HG02610 (cell line): ENCODE results near the gene GPR39.

Experiments
- ATAC-seq: cut with Tn5 transposase; IDR thresholded peaks from one replicate; pipeline ENCODE4 v1.9.1; 2021; ENCODE audit warnings: mild to moderate bottlenecking, moderate library complexity; ENCODE audit not compliant: unreplicated experiment

GPR39 gene

DNA sequence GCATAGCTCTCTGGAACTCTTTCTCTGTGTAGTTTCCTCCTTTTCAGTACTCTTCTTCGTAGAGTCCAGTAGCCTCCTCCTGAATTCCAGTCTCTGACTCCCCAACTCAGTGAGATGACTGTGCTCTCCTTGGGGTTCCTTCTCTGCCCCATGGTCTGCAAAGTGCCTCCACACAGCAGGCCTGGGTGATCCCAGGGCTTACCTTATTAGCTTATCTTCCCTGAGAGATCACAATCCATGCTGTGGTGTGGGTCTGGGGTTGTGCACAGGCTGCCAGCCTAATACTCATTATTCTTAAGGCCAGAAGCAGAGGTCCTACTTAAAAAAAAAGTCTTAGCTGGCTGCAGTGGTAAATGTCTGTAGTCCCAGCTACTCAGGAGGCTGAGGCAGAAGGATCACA, 4.6 kb upstream of the GPR39 start:
- ATAC-seq = no peak

DNA sequence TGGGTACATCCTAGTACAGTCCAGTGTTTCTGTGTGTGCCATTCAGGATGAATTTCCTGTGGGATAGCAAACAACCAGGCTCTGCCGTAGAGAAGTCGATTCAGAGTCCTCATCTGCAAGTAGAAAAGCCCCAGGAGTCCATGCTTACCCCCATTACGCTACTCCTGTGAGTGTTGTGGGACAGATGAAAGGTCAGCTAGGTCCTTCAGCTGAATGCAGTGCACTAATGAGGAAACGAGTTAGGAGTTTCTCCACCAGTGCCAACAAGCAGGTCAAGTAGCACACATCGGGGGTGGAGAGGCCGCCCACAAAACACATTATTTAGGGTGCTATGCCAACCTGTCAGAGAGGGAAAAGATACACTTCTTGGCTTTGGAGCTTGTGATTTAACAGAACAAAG, 2.5 kb upstream of the GPR39 start:
- no peak for ATAC-seq

DNA sequence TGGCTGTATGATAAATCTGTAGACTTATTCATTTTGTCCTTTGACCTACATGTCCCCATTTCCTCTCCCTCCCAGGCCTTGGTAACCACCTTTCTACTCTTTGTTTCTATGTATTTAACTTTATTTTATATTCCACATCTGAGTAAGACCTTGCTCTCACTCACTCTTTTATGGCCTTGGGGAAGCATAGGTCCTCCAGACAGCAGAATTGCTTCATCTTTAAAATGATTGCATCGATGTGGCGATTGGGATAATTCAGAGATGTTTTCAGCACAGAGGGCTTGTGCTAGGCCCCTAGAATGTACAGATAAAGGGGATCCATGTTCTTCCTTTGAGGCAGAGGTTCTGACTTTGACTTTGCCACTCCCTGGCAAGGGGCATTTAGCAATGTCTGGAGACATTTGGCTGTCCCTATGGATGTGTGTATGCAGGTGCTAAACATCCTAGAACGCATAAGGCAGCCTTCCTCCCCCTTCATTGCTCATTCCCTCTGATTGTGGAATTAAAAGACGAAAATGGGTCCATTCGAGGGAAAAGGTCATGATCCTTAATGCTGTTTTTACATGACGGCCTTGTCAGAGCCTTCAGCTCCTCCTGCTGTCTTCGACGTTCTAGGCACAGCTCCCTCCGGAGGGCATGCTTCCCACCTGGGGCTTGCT, 1.2 kb upstream of the GPR39 start:
- no peak for ATAC-seq

DNA sequence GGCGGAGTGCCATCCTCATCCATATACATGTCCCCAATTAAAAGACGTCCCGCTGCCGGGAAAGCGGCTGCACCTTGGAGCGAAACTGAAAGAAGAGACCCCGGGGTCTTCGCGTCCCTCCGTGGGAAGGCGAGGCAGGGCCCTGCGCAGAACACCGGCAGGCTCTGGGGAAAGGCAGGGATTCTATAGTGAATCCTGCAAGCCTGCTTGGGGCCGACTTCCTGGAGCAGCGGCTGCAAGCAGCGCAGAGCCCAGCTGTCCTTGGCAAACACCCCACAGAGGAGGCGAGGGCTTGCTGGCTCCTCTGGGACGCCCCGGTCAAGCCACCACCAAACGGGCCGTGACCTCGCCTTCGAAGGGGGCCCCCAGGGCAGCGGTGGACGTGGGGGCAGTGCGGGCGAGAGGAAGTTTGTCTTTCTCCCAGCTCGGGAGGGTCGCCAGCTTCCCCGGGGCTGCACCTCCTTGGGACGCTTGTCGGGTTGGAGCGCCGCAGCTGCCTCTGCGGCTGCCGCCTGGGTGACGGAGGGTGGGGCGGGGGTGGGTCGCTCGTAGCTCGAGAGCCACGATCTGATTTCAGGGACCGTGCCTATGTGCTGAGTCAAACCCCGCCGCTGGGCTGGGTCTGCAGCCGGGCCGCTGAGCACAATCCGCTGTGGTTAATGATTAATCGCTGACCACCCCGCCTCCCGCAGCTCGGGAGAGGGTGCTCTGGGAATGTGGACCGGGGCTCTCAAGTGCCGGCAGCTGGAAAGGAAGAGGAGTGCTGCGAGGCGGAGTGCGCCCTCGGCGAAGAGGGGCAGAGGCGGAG, 486 bp upstream of the GPR39 start:
- no peak for ATAC-seq

DNA sequence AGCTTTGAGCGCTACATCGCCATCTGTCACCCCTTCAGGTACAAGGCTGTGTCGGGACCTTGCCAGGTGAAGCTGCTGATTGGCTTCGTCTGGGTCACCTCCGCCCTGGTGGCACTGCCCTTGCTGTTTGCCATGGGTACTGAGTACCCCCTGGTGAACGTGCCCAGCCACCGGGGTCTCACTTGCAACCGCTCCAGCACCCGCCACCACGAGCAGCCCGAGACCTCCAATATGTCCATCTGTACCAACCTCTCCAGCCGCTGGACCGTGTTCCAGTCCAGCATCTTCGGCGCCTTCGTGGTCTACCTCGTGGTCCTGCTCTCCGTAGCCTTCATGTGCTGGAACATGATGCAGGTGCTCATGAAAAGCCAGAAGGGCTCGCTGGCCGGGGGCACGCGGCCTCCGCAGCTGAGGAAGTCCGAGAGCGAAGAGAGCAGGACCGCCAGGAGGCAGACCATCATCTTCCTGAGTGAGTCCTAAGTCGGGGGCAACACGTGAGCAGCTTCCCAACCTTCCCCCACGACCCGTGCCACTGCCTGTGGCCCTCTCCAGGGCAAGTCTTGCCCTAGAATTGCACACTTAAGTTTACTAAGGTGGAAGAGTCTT, 928 bp downstream of the GPR39 start:
- ATAC-seq = no peak

DNA sequence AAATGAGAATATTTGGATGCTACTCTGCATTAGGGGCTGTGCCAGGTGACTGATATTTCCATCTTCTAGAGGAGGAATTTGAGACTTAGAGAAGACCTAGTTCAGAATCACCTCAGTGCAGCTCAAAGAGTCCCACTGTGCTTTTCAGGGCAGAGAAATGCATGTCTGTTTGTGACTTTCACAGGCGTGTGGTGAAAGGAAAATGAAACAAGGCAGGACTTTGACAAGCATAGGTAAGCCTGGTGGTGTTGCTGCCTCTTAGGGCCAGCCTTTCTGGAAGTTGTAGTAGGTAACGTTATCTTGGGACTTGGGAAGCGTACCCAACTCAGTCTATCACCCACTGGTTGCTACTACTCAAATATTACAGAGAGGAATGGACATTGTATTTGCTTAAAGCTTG, 2.6 kb downstream of the GPR39 start:
- no peak for ATAC-seq

DNA sequence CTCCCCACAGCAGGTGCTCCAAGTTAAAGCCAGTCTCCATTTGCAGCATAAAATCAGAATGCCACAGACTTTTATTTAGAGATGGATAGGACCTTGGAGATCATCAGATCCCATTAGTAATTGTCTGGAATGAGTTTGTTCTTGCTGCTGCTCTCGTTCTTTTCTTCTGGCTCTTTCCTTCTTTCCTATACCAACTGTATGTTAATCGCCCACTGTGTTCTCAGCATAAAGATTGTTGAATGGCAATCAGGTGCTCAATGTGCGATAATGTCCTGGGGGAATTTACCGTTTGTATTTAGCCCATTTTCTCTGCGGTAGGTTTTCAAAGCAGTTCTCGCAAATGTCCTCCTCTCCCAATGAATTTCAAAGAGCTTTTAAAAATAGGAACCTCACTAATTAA, 3.3 kb downstream of the GPR39 start:
- no peak for ATAC-seq

DNA sequence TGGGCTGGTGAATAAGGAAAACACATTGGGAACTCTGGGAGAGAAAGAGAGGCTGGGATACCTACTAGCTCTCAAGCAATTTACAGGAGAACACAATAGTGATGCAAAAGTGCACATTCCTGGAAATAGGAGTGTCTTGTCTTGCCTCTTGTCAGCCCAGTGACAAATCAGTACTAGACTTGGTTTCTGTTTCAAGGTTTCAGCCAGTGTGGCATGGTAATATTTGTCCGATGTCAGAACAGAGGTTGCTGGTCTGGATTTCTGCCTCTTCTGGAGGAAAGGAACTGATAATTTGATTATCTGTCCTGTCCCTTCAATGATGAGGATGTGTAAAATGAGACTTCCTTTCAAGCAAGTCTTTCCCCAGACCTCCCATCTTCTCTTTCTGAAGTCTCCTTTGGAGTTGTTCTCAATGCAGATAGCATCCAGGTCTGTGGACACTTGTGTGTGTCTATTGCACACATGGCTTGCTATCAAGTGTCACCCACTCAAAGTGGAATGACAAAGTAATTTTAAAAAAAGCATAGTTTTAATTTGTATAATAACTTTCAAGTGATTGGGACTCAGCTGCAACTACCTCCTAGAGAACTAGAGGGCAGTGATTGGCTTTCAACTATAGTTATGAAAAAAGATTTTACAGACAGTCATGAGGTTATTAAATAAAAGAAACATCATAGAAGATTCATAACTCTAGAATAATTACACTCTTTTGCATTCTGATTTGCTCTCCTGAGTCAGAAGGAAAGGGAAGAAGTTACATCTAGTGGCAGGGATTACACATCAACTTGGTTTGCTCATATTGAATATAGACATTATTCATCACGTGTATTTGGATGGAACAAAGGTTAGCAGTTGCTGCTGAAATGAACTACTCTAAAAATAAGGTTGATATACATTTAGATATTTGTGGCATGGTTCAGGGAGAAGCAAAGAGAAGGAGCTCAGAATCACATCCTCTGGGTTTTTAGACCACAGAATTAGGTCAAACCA, 4.5 kb downstream of the GPR39 start:
- ATAC-seq = no peak

DNA sequence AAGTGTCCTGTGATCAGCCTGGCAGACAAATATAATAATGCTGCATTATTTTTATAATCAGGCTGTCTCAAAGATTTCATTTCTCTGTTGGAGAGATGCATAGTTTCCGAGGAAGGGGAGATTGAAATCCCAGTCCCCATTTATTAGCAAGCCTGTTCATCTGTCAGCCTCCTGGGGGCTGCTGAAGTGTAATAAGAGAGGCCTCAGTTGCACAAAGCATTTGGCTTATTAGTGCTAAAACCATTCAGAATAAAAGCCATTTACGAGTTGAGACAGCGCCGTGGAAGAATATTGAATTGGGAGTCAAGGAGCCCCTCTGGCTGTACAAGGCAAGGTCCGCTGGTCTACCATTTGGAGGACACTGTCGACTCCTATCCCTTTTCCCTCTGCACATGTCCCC, 6.1 kb downstream of the GPR39 start:
- no peak for ATAC-seq

DNA sequence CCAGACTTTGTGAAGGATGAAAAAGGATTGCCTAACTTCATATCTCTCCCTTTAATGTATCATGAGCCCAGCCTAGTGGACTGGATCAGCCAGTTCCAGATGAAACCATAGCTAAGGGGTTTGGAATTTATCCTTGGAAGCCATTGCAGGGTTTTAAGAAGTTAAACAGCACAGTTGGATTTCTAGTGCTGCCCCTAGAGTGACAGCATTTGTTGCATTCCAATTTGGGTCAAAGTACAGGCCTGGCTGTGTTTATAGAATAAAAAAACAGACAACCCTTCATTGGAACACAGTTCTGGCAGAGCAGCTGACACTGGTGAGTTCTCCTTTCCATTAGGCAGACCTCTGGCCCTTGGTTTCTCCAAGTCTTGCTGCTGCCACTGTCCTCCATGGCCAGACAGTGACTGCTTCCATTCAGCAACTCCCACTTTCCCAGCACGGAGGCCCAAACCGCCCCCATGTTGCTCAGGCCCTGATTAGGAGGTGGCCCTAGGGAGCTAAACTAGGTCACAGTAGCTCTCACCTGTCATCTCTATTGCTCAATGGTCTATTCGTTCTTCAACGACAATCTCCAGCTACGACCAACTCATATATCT, 8.0 kb downstream of the GPR39 start:
- no peak for ATAC-seq

DNA sequence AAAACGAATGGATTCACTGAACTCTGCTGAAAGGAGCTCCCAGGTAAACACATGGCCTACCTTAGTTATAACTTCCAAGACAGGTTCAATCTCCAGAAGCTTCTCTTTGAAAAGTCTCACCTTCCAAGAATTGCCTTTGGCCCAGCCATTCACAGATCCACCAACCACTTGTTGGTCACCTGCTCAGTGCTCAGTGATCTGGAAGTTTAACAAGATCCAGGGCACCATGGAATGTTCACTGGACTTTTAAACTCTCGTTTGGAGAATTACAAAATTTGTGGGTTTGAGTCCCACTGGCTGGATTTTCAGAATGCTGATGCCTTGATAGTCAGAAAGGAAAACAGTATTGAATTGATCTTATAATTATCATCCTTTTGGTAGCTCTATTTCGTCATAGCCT, 9.4 kb downstream of the GPR39 start:
- ATAC-seq = no peak

DNA sequence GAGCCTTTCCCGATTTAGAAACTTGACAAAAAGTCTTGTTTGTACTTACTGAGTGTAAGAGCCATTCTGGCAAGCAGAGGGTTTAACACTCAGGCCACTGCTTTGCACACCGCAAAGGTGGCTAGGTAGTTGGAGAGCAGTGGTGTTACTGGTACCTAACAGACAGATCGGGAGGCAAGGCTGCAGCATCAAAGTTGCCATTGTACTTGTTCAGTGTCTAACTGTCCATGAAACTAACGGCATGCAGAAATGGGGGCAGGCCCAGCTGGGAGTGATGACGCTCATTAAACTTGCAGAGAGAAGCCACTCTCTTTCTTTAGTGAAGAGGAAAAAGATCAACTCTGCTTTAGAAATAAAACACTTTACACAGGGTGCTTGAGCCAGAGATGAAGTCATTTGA, 10.1 kb downstream of the GPR39 start:
- no peak for ATAC-seq

DNA sequence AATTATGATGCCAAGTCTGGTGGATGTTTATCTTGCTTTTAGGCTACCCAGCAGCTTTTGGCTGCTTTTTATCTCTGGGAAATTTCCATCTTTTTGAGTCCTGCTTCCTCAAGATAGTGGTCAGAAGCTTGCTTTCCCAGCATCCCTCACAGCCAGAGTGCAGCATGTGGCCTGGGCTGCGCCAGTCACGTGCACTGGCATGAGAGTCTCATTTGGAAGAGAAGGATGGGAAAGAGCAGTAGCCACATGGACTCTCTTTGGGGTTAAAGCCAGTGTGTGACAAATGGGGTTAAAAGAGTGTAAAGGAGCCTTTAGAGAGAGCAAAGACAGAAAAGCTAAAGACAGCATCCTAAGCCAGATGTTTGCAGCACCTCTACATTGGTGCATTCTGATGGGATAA, 12.7 kb downstream of the GPR39 start:
- ATAC-seq = no peak

DNA sequence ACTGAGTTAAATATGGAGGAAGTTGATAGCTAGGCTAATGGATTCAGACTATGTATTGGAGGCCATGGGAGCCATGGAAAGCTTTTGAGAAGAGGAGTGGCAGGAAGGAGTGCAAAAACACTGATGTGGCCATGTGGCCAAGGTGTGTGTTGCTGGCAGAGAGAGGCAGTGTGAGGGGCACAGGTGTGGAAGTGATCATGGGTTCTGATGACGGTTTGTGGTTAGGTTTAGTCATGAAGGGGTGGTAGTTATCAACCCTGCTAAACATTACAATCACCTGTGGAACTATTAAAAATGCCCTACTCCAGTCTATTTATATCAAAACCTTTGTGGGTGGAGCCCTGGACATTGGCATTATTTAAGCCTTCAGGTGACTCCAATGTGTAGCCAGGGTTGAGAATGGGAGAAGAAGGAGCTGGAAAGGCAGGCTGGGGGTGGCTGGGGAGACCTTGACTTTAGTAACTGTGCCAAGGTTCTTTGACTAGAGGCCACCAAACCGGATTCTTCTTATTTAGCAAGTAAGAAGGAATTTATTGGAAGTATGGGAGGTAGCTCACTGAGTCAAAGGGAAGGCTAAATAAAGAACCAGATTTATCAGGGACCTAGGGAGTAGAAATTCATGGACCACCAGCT, 13.5 kb downstream of the GPR39 start:
- no peak for ATAC-seq

DNA sequence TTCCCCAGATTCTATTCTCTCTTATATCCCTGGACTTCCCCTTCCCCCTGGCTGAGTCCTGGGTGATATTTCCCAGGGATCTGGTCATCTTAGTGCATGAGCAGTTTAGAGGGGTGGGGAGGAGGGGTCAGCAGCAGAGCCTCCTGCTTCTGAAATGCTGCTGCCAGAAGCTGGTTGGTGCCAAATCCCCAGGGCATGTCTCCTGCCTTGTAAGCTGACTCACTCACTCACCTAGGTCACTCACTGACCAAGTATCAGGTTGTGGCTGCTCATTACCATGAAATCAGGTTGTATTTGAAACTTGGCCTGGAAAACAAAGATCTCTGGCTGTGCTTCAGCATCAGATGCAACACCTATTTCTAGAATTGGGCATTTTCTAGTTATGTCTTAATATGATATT, 14.3 kb downstream of the GPR39 start:
- ATAC-seq = no peak

DNA sequence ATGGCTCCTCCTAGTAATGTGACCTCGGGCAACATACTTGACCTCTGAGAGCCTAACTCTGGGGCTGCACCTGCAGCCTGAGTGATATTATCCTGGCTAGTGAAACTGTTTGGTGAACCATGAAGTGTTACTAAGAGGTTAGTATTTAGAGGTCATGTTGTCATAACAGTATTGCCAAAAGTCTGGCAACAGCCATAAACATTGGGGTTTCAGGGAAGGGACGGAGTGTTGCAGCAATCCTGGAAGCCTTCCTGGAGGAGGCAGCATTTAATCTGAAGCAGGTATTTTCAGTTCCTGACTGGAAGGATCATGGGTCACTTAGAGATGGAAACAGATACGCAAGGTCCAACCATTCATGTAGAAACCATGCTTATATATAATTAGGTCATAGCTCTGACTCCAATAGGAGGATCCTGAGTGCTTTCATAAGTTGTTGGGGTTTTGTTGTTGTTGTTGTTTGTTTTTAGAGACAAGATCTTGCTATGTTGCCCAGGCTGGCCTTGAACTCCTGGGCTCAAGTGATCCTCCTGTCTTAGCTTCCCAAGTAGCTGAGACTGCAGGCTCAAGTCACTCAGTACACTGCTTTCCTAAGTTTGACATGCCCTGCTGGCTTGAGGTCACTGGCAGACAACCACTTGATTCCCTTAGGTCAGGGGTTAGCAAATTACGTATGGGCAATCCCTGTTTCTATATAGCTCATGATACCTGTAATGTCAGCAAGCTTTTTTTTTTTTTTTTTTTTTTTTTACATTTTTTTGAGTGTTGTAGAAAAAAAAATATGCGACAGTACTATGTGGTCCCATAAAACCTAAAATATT, 21.5 kb downstream of the GPR39 start:
- ATAC-seq = no peak

DNA sequence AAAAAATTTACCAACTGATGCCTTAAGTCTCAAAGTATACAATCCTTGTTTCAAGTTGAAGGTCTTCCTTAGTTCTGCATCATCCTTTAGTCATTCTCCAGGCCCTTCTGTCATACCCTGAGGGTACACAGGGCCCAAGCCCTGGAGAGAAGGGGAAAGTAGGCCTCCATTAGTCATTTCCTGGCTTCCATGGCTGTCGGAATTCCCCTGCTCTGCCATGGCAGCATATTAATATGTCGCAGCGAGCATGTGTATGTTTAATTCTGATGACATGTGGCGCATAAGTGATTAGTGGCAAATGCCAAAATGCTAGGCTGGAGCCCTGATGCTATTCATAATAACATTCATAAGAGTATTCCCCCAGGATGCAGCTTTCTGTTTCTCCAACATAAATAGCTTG, 22.1 kb downstream of the GPR39 start:
- no peak for ATAC-seq

DNA sequence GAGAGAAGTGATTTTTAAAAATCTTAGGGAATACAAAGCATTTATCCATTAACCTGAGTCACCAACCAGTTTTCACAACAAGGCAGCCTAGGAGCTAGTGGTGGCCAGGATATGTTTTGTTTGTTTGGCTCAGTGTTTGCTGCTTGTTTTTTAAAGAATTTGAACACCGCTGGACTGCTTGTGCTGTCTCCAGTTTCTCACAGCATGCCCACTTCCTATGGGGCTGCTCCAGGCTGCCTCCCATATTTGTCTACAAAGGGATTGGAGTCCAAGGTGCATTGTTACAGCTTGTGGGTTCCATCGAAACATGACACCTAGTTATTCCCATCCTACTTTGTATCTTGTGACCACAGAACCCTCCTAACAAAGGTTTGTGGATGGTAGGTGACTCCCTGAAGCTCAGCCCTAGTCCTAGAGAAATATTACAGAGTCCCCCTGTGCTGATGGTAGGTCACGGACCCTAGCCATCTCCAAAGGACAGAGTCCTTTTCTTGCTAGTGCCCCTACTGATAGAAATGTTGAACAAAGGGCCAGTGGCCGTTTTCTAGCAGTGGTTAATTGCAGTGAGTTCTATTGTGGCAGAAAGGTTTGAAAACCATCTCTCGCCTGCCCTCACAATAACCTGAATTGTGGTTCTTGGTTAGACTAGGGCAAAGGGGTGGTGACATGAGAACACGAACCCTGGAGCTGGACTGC, 23.2 kb downstream of the GPR39 start:
- no peak for ATAC-seq

DNA sequence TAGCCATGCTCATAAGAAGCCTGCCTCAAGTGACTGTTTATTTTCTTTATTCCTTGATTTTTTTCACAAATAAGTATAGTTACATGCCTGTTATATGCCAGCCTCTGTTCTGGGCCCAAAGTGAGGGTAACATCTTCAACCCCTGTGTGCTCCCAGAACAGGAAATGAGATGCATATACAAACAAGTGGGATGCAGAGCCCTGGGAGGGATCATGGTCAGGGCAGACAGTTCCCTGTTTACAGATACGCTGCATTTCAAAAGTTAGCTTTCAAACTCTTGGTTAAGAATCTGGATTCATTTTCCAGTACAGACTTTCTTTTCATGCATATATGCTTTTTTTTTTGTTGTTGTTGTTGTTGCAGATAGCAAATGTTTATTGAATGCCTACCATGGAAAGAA, 24.4 kb downstream of the GPR39 start:
- no peak for ATAC-seq
